Left lung (tissue), 10 donors: ENCODE results near the gene COPZ1. TPM values are rescaled to one million over a fixed set of nuclear protein-coding genes. Genes with fewer than 3 reads are reported as not detected.

Source experiments
- ATAC-seq: fragments of 200-7000 bp; cut with Tn5 transposase; one replicate; pipeline ENCODE4 v1.9.1; 2020; ENCODE audit warnings: moderate library complexity
- DNase-seq, 4 donors: peaks; one replicate each; pipeline ENCODE4 v3.0.0-alpha.2; 2013 to 2020
- H3K27ac ChIP-seq, 2 donors: fragments of 200-600 bp; sonication (generic) in 1 of 2; one replicate each; pipeline versions ENCODE4 v1.5.0 to v1.8.0; 2020 to 2021
- H3K27me3 ChIP-seq, 2 donors: fragments of 200-600 bp; sonication (generic) in 1 of 2; one replicate each; pipeline versions ENCODE4 v1.5.0 to v1.8.0; 2020 to 2021
- H3K36me3 ChIP-seq, 2 donors: fragments of 200-600 bp; sonication (generic) in 1 of 2; one replicate each; pipeline versions ENCODE4 v1.5.0 to v1.8.0; 2020 to 2021
- H3K4me1 ChIP-seq, 2 donors: fragments of 200-600 bp; one replicate each; pipeline ENCODE4 v1.8.0; 2021
- H3K4me3 ChIP-seq, 2 donors: fragments of 200-600 bp; sonication (generic) in 1 of 2; one replicate each; pipeline versions ENCODE4 v1.5.0 to v1.8.0; 2020 to 2021; ENCODE audit warnings: mild to moderate bottlenecking in 1 of 2
- H3K9me3 ChIP-seq, 2 donors: fragments of 200-600 bp; sonication (generic) in 1 of 2; one replicate each; pipeline versions ENCODE4 v1.5.0 to v1.8.0; 2020 to 2021
- intact Hi-C, 2 donors: fragments of 100-400 bp; cut with DNase I; formaldehyde crosslinking; loops; one replicate each; pipeline versions ENCODE4 v1.11.2 to v1.14.2; 2022
- polyA plus RNA-seq, 6 donors: library from polyadenylated mRNA; unstranded; fragments of 120-200 nt; gene quantifications; one replicate each; pipeline ENCODE4 v1.2.1, GENCODE V29; 2013; ENCODE audit not compliant: insufficient read length in 6 of 6
- total RNA-seq, 2 donors: library from RNA; stranded (reverse); fragmentation: NEBNext Ultra II Directional; extraction: Animal tissue kit (Norgen Biotek cat#: 25700); gene quantifications; one replicate each; pipeline ENCODE4 v1.2.1, GENCODE V29; 2021
- TF ChIP-seq, protein P1 (sequence below), 2 donors: fragments of 200-600 bp; sonication (generic) in 1 of 2; IDR thresholded peaks; one replicate each; pipeline versions ENCODE4 v1.5.0 to v1.8.0; 2021; ENCODE audit warnings: antibody characterized with exemption in 2 of 2
- donor health status: DM: no; HTN: yes; CAD: no.
- donor health status: DM: no; HTN: no; CAD: no.

Gene COPZ1
- total and polyA plus RNA-seq, 8 donors, result 157 to 232 (median 211) TPM

DNA sequence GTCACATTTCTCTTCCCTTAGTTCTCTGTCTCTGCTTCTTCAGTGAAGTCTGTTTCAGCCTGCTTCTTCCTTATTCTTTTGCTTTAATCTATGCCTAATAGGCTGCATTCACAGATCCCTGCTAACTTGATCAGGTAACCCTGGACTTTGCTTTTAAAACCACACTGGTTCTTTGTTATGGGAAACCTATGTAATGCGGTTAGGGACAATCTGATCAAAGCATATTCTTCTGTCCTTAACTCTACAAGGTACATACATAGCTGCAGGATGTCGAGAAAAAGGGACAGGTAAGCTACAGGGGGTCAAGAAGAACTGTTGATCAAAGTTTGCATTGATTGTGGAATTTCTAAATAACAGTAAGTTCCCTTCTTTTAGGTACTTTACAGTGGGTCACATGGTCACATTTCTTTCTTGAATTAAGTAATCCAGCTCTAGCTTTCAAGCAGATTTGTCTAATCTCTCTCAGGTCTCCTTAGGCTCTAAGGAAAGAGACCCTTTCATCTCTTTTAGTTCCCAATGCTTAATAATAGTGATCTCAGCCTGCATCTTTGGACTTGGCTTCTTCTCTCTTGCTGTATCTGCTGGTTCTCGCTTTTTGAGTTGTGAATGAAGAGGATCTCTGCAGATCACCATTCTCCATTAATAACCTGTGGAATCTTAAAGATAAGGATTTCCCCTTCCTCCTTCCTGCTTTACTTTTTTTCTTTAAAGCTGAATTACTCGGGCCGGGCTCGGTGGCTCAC, 3.8 kb downstream of the COPZ1 start:
- Histone ChIP-seq H3K4me3 (no peak overlapping the region), H3K27me3 (no peaks in the 10 kb centered on the region), H3K36me3 (no peaks in the 10 kb centered on the region), H3K27ac (peak overlapping the region; percentile 8 to 54), H3K9me3 (no peaks in the 10 kb centered on the region), H3K4me1 (peaks cover 10 to 84% of the 10 kb centered on the region in 2 donors)
- ATAC-seq, result no peak
- TF ChIP-seq, protein P1, sequence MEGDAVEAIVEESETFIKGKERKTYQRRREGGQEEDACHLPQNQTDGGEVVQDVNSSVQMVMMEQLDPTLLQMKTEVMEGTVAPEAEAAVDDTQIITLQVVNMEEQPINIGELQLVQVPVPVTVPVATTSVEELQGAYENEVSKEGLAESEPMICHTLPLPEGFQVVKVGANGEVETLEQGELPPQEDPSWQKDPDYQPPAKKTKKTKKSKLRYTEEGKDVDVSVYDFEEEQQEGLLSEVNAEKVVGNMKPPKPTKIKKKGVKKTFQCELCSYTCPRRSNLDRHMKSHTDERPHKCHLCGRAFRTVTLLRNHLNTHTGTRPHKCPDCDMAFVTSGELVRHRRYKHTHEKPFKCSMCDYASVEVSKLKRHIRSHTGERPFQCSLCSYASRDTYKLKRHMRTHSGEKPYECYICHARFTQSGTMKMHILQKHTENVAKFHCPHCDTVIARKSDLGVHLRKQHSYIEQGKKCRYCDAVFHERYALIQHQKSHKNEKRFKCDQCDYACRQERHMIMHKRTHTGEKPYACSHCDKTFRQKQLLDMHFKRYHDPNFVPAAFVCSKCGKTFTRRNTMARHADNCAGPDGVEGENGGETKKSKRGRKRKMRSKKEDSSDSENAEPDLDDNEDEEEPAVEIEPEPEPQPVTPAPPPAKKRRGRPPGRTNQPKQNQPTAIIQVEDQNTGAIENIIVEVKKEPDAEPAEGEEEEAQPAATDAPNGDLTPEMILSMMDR (IDR thresholded peaks at IDR 0.05), result no peak
- DNase-seq, result no peak
- intact Hi-C loops, result no loop called here

DNA sequence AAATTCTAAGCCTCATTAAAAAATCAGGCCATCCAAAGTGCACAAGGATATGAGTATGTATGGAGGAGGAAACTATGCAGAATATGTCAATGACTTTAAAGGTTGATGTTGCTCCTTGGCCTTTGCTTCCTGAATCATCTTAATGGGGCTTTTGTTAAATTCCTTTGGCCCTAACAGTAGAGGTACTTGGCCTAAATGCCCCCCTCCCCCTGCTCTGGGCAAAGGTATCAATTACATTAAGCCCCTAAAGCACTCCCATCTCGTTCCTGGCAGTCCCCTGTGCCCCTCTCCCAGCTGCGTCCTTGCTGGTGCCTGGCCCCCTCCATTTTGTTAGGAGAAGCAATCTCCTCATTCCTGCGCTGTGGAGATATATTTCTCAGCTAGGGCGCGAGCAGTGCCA, 4.8 kb downstream of the COPZ1 start:
- Histone ChIP-seq H3K4me3 (no peak overlapping the region), H3K36me3 (no peaks in the 10 kb centered on the region), H3K27ac (peak overlapping the region; percentile 8 to 54), H3K27me3 (no peaks in the 10 kb centered on the region), H3K9me3 (no peaks in the 10 kb centered on the region), H3K4me1 (peaks cover 10 to 84% of the 10 kb centered on the region in 2 donors)
- intact Hi-C loops, result no loop called here
- TF ChIP-seq, protein P1 (IDR thresholded peaks at IDR 0.05), result no peak
- no peak for ATAC-seq
- DNase-seq, result no peak

DNA sequence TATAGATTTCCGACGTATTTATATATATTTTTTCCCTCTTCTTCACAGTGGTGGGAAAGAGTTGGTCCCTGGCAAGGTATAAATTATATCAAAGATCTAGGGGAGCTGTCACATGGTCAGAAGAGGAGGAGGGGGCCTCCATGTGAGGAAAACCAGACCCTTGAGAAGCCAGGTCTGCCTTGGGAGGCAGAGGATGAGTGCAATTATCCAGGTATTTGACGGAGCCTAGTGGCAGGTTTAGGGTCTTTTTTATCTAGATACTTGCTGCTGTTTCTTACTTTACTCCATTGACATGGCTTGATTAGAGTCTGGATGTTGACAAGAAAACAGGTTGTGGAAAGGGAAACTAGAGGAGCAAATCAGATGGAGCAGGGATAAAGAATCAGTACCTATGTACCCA, 5.5 kb downstream of the COPZ1 start:
- Histone ChIP-seq H3K4me1 (peaks cover 13 to 89% of the 10 kb centered on the region in 2 donors), H3K36me3 (no peaks in the 10 kb centered on the region), H3K27ac (peak overlapping the region in 1 of 2 donors; percentile 37)

DNA sequence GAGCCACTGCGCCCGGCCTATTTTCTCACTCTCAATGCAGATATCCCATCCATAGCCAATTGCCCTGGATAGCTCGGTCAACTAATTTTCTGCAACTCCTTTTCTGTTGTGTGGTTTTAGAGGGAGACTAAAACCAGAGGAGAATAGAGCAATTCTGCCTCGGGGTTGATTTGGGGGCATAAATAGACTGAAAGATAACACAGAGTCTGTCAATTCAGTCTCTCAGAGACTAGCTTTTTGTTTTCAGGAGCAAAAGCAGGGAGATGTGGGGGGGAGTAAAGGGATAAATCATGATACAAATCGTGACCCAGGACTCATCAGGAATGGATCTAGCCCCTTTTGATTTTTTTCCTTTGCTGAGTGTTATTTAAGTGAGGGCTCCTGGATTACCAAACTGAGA, 6.5 kb downstream of the COPZ1 start:
- DNase-seq, result no peak
- TF ChIP-seq, protein P1 (IDR thresholded peaks at IDR 0.05), result no peak
- H3K9me3 ChIP-seq, result no peaks in the 10 kb centered on the region
- intact Hi-C loops, result no loop called here
- H3K4me1 ChIP-seq, result peaks cover 13 to 88% of the 10 kb centered on the region in 2 donors
- H3K36me3 ChIP-seq, result no peaks in the 10 kb centered on the region
- peak overlapping the region in 1 of 2 donors; percentile 18 for H3K27ac ChIP-seq
- H3K4me3 ChIP-seq, result no peak overlapping the region
- no peaks in the 10 kb centered on the region for H3K27me3 ChIP-seq
- no peak for ATAC-seq

More for the DNA sequence above, 5.5 kb downstream of the COPZ1 start:
- Histone ChIP-seq H3K4me3 (no peak overlapping the region), H3K27me3 (no peaks in the 10 kb centered on the region), H3K9me3 (no peaks in the 10 kb centered on the region)
- TF ChIP-seq, protein P1 (IDR thresholded peaks at IDR 0.05), result no peak
- DNase-seq, result no peak
- intact Hi-C loops, result no loop called here
- ATAC-seq, result no peak

DNA sequence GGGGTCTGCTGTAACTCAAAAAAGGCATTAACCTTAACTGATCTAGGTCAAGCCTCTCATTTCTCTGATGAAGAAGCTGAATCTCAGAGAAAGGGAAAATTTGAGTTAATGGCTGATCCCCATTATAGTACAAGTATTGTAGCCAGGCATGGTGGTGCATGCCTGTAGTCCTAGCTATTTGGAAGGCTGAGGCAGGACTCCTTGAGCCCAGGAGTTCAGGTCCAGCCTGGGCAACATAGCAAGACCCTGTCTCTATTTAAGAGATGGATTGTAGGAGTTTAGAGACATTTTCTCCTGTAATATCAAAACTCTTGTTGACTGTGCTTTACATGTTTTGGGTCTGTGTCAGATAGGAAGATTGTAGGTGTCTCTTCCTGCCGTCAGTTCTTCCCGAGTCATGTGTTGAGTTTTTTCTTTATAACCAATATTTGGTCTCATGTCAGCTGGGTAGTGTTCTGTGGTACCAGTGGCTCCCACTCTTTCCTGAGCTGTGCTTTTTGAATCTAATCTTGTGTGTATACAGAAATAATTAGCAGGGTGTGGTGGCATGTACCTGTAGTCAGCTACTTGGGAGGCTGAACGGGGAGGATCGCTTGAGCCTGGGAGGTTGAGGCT, 8.6 kb downstream of the COPZ1 start:
- Histone ChIP-seq H3K4me1 (peaks cover 30 to 88% of the 10 kb centered on the region in 2 donors), H3K36me3 (no peaks in the 10 kb centered on the region), H3K27me3 (no peaks in the 10 kb centered on the region), H3K9me3 (no peaks in the 10 kb centered on the region), H3K4me3 (no peak overlapping the region), H3K27ac (no peak overlapping the region)
- intact Hi-C loops, result no loop called here
- DNase-seq (no peak), ATAC-seq (no peak)
- TF ChIP-seq, protein P1 (IDR thresholded peaks at IDR 0.05), result no peak
